ENCODE results near the gene F12.

DNA sequence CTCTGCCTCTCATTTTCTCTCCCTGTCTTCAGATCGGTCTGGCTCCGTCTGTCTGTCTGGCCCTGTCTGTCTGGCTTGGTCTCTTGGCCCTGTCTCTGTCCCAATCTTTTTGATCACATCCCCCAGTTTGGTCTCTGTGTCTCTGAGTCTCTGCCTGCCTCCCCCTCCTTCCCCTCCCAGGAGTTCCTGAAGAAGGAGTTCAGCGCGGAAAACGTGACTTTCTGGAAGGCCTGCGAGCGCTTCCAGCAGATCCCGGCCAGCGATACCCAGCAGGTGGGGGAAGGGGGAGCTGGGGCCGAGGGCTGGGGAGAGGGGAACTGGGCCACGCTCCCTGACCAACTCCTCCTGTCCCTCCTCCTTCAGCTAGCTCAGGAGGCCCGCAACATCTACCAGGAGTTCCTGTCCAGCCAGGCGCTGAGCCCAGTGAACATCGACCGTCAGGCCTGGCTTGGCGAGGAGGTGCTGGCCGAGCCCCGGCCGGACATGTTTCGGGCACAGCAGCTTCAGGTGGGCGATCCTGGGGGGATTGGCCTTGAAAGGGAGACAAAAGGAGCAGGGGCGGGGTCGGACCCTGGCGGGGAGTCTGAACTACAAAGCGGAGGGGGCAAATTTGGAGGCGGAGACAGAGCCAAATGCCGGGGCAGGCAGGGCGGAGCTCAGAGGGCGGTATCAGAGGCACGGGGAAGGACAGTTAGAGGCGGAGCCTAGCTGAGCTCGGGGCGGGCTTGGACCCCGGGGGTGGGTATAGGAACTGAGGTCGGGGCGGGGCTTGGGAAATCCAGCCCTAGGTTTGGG lies 42.6 kb downstream of the F12 start:
- TF ChIP-seq, protein P1, sequence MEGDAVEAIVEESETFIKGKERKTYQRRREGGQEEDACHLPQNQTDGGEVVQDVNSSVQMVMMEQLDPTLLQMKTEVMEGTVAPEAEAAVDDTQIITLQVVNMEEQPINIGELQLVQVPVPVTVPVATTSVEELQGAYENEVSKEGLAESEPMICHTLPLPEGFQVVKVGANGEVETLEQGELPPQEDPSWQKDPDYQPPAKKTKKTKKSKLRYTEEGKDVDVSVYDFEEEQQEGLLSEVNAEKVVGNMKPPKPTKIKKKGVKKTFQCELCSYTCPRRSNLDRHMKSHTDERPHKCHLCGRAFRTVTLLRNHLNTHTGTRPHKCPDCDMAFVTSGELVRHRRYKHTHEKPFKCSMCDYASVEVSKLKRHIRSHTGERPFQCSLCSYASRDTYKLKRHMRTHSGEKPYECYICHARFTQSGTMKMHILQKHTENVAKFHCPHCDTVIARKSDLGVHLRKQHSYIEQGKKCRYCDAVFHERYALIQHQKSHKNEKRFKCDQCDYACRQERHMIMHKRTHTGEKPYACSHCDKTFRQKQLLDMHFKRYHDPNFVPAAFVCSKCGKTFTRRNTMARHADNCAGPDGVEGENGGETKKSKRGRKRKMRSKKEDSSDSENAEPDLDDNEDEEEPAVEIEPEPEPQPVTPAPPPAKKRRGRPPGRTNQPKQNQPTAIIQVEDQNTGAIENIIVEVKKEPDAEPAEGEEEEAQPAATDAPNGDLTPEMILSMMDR (IDR thresholded peaks at IDR 0.05; ENCODE audit: extremely low read depth in 1 of 2, insufficient read depth in 1 of 2, low read depth in 1 of 2, low read length in 2 of 2): no peak
- TF ChIP-seq POLR2AphosphoS5 (IDR thresholded peaks at IDR 0.05; ENCODE audit: insufficient read depth, low read depth, low read length) (no peak), MYC (IDR thresholded peaks at IDR 0.05; ENCODE audit: low read depth, low read length) (no peak), EZH2 (IDR thresholded peaks at IDR 0.05; ENCODE audit: borderline replicate concordance, low read depth, low read length, severe bottlenecking) (no peak), JUN (IDR thresholded peaks at IDR 0.05; ENCODE audit: borderline replicate concordance, insufficient read depth, insufficient read length, low read depth) (no peak), POLR2A (IDR thresholded peaks at IDR 0.05; ENCODE audit: low read depth, low read length) (no peak), GATA2 (IDR thresholded peaks at IDR 0.05; ENCODE audit: insufficient read depth, insufficient read length, low read depth, low read length) (no peak), FOS (IDR thresholded peaks at IDR 0.05; ENCODE audit: borderline replicate concordance, insufficient read depth, low read length) (no peak)
- TF ChIP-seq, protein P2, sequence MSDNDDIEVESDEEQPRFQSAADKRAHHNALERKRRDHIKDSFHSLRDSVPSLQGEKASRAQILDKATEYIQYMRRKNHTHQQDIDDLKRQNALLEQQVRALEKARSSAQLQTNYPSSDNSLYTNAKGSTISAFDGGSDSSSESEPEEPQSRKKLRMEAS (IDR thresholded peaks at IDR 0.05; ENCODE audit: insufficient read depth, insufficient read length): no peak
